TTC549 (cell line): ENCODE data around the gene PRSS56.

ENCODE experiments used
- FAIRE-seq: peaks from 2 replicates; lab custom pipeline; 2012; peaks lifted over from hg19 to GRCh38; lab: Jason Lieb, UNC

Gene PRSS56

DNA sequence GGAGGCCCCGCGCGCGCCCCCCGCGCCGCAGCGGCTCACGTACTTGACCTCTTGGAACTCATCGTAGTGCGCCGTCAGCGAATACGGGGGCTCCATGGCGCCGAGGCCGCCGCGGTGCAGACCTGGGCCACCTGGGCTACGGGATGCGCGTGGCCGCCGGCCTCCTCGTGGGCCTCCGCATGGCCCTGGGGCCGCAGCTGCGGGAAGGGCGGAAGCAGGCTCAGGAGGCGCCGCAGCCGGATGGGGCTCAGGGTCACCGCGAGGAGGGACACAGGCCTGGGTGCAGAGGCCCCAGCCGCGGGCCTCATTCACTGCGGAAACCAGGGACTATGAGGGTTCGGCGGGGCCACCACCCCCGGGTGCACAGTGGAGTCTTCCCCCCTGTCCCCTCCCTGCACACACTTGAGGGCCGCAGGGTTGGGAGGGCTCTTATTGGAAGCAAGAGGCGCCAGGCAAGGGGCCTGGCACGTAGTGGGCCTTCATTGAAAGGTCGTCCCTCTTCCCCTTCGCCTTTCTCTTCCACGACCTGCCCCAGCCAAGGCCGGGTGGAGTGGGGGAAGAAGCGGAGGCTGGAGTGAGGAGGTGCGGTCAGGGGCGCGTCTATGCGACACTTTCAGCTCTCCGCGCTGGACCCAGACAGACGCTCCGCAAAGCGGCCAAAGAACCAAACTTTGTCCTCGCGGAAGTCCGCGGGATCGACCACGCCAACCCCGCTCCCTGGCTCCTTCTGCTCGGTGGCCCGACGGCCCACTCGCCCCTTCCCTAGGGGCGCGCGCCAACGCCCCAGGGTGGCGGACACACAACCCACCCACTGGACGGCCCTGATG lies 33.4 kb upstream of the PRSS56 start:
- FAIRE-seq: no peak

- FAIRE-seq: no peak
Observed at GRCh38 chr2:232487385-232488096, 32.6 kb upstream of the PRSS56 start, which contains the start of gene ECEL1. Gene ECEL1, minus strand, starts transcription at chr2:232487834. Its CDS starts 1,181 bp downstream, at chr2:232486653.

- no peak for FAIRE-seq
Observed at GRCh38 chr2:232488097-232488711, 32.0 kb upstream of the PRSS56 start.

GRCh38 chr2:232488721-232489300 lies 31.4 kb upstream of the PRSS56 start:
- FAIRE-seq: no peak

DNA sequence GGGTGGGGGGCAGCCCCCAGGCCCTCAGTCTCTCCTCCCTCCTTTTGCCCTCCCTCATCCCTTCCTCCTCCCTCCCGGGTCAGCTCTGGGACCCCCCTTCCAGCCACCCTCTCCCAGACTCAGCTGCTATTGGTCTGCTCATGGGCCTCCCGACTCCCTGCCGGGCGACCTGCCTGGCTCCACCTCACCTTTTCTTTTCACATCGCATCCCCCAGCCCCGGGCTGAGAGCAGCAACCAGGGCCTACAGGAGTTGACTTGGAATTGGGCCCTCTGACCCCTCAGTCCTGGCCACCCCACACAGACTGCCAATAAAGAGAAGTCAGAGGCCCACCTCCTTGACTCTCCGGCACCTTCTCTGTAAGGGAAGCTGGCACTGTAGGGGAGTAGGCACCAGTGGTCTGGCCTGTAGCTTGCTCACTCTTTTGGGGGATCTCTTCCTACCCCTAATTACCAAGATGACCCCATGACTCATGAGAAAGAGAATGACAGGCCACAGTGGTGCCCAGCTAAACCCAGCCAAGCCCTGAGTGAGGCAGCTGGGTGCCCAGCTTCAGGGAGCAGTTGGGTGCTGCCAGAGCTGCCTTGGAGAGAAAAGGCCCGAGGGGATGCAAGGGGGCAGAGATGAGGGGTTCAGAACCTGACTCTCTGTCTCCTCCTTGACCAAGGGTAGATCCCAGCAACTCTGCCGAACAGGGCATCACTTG lies 30.5 kb upstream of the PRSS56 start:
- FAIRE-seq: no peak

DNA sequence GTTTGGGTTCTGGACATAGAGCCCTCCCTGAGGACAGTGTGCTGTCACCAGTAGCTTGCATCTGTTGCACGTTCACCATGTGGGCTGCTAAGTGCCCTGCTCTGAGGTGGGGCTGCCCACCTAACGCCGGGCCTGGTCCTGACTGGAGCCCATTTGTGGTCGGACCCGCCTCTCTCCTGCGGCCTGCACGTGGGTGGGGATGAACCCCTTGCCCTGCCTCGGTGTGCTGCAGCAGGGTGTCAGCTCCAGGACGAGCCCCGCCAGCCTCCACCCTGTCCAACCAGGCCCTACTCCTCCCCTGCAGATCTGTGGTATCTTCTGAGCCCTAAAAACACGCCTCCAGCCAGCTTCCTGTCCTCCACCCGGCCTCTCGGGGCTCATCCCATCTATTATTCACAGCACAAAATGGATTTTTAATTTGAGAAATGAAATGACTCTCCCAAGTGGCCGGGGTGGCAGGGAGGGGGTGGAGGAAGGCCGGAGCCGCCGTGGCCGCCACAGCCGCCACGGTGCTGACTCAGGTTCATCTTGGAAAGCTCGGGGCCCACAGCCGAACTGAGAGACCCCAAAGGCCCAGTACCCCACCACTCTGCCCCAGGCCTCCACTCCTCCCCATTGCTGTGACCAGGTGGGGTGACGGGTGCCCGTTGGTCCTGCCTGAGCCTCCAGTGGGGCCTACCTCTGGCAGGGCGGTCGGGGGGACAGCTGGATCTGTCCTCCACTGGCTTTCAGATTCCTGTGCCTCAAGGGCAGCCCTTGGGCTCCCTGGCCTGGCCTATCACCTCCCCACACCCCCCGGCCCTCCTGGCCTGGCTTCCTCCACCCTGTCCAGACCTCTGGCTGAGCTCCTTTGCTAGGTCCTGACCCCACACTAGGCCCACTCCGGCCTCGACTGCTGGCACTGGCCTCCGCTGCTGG lies 29.7 kb upstream of the PRSS56 start:
- FAIRE-seq: no peak

GRCh38 chr2:232491139-232491780 lies 28.9 kb upstream of the PRSS56 start:
- FAIRE-seq: no peak

DNA sequence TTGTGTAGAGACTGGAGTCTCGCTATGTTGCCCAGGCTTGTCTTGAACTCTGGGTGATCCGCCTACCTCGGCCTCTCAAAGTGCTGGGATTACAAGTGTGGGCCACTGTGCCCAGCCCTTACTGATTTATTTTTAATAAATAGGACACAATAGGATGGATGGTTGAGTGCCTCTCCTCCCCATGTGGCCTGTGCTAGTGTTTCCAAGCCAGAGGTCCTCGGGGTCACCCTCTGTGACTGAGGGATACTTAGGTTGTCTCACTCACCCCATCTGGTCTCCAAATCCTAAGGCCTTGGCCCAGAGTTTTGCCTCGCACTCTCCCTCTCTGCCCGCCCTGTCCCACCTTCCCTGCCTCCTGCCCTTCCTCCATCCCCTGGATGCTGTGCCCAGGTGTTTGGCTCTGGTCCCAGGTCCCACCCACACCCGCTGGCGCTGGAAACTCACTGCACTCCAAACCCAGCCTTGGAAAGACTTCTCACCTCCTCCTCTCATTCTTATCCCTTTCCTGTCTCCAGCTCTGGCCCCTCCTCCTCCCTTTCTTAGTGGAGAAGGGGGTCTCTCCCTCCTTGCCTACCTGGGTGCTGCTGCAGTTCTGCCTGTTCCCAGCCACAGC lies 27.8 kb upstream of the PRSS56 start:
- FAIRE-seq: no peak

- no peak for FAIRE-seq
Observed at GRCh38 chr2:232492963-232493700, 27.1 kb upstream of the PRSS56 start.

DNA sequence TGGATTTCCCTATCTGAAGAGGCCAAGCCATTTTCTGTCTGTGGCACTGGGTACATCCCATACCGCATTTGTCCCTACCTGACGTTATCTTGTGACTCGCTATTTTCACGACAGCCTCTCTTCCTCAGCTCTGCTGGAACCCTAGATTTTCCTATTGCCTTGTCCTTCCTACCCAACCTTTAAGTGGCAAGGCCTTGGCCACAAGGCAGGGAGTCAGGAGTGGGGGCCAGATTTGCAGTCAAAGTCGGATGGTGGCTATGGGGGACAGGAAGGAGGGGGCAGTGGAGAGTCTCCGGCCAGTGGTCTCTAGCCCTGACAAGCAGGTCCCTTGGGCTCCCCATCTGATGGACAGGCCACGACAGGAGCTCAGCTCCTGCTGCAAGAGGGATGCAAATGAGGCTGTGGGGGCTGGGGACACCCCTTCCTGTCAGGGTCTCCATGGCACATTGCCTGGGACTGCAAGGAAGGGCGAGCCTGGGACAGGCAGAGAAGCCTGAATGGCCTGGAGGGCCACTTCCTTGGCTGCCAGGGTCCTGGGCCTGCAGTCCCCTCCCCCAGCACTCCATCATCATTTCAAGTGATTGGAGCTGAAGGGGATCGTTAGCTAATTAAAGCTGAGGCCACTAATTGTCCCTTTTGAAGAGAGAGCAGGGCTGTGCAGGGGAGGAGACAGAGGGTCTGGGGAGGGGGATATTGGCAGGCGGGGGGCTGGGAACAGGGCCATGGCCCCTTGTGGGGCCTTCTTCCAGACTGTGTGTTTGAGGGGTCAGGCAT lies 26.3 kb upstream of the PRSS56 start:
- FAIRE-seq: no peak

DNA sequence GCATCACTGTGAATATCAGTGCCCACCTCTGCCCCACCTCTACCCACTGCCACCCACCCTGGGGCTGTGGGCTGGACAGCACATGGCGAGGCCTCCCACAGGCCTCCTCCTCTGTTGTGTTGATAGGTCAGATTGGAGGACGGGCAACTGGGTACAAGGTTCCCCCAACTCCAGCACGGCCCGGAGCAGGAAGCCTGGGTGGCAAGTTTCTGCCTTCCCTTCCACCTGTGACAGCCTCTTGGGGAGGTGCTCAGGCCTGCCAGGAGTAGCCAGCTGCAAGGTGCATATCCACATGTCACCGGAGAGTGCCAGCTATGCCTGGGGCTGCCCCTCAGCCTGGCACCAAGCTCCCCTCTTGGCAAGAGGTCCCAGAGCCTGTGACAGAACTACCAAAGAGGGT lies 25.6 kb upstream of the PRSS56 start:
- no peak for FAIRE-seq

GRCh38 chr2:232495292-232495691 lies 24.9 kb upstream of the PRSS56 start:
- no peak for FAIRE-seq

- FAIRE-seq: no peak
Observed at GRCh38 chr2:232496501-232497270, 23.5 kb upstream of the PRSS56 start.

GRCh38 chr2:232497348-232497747 lies 22.8 kb upstream of the PRSS56 start:
- no peak for FAIRE-seq

DNA sequence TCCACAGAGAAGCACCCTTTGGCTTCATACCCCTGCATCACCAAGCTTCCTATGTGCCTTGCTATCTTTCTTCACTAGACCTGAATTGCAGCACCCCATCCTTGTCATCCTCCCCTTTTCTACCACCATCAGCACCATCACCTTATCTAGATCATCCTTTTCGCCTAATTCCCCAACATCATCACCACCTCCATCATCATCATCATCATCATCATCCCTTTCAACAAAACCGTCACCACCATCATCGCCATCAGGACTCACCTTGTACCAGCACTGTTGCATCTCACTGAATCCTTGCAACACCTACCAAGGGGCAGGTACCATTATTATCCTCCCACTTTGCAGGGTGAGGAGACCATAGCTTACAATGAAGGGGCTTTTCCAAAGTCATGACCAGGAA lies 21.7 kb upstream of the PRSS56 start:
- FAIRE-seq: no peak

DNA sequence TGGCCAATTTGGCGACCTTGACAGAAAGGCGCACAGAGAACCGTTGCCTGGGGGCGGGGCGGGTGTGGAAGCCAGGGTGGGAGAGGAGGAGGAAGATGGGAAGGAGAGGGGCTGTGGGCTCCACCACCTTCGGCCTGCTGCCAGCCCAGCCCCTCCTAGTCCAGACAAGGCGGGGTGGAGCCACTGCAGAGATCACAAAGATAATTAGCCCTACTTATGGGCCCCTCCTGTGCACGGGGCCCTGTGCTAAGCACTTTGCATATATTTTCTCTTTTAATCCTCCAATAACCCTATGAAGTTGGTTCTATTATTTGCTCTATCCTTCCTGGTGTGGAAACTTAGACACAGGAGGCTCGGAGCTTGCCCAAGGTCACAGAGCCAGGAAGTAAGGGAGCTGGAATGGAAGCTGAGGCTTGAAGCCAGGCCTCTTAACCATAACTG lies 18.8 kb upstream of the PRSS56 start:
- no peak for FAIRE-seq

GRCh38 chr2:232501794-232502390 lies 18.3 kb upstream of the PRSS56 start:
- no peak for FAIRE-seq
